Ascending aorta (tissue), 2 donors: ENCODE data around the gene HSP90AB1. TPM values are rescaled to one million over a fixed set of nuclear protein-coding genes. Genes with fewer than 3 reads are reported as not detected.
A peak's percentile ranks its signal among the peaks of the same experiment; 100 is the strongest.

Experiments
- DNase-seq, 2 donors: peaks; one replicate each; pipeline ENCODE4 v3.0.0-alpha.2; 2019; ENCODE audit warnings: low spot score in 2 of 2
- H3K27ac ChIP-seq, 2 donors: fragments of 200-600 bp; sonication (generic); one replicate each; pipeline ENCODE4 v1.5.1; 2016 to 2017; ENCODE audit warnings: mild to moderate bottlenecking in 1 of 2
- H3K27me3 ChIP-seq: fragments of 200-600 bp; sonication (generic); one replicate; pipeline ENCODE4 v1.5.1; 2017
- H3K36me3 ChIP-seq, 2 donors: fragments of 200-600 bp; sonication (generic); one replicate each; pipeline ENCODE4 v1.5.1; 2016
- H3K4me1 ChIP-seq, 2 donors: fragments of 200-600 bp; sonication (generic); one replicate each; pipeline ENCODE4 v1.5.1; 2016 to 2017; ENCODE audit warnings: mild to moderate bottlenecking in 1 of 2
- H3K4me3 ChIP-seq, 2 donors: fragments of 200-600 bp; sonication (generic); one replicate each; pipeline ENCODE4 v1.5.1; 2016 to 2017; ENCODE audit warnings: mild to moderate bottlenecking in 1 of 2
- H3K9me3 ChIP-seq, 2 donors: fragments of 200-600 bp; sonication (generic); one replicate each; pipeline ENCODE4 v1.5.1; 2016
- CTCF ChIP-seq, 3 experiments: fragments of 200-600 bp in 2 of 3; fragments of 450-650 bp in 1 of 3; sonication (generic) in 2 of 3; IDR thresholded peaks; one replicate each; pipeline ENCODE4 v1.5.1; 2016 to 2019; ENCODE audit warnings: antibody characterized with exemption in 3 of 3, mild to moderate bottlenecking in 1 of 3, moderate library complexity in 1 of 3
- intact Hi-C: fragments of 100-400 bp; cut with DNase I; formaldehyde crosslinking; loops from one replicate; pipeline ENCODE4 v1.15.1; 2023
- total RNA-seq: library from RNA; depleted of rRNA; stranded (reverse); fragments of >200 nt; gene quantifications from one replicate; pipeline ENCODE4 v1.1.0, GENCODE V29; 2016

The HSP90AB1 gene
- total RNA-seq, 1 donor from 2014 or later = 354 TPM

DNA sequence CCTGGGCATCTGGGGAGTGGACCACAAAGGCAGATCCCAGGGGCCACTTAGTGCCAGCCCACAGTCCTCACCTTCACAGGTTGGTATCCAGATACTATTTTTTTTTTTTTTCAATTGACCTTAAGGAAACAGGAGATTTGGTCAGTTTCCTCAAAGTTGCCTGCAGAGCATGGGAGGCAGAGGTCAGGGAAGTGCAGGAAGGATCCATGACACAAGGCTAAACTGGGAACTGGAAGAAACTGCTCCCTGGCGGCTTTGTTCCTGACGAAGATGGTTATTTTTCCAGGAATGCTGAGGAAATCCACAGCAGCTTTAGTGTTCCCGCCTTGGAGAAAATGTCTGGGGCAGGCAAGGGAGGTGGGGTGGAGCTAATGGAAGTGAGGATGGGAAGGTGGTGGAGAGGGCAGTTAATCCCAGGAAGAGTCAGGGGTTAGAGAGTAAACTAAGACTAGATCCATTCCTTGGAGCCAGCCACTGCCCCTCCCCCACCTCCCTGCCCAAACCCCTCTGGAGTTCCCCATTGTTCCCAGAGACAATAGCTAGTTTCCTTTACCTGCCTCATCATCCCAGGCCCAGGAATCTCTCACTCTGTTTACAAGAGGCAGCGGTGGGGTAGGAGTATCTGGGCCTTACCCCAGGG, 44.4 kb upstream of the HSP90AB1 start:
- H3K27ac ChIP-seq = peak overlapping the region in 1 of 2 donors; percentile 40
- no peak for DNase-seq
- H3K27me3 ChIP-seq = no peaks in the 10 kb centered on the region
- intact Hi-C loops = no loop called here
- no peaks in the 10 kb centered on the region for H3K36me3 ChIP-seq
- no peak overlapping the region for H3K4me3 ChIP-seq
- TF ChIP-seq CTCF (IDR thresholded peaks at IDR 0.05) = no peak
- no peaks in the 10 kb centered on the region for H3K9me3 ChIP-seq
- peaks cover 0 to 10% of the 10 kb centered on the region in 2 donors for H3K4me1 ChIP-seq

DNA sequence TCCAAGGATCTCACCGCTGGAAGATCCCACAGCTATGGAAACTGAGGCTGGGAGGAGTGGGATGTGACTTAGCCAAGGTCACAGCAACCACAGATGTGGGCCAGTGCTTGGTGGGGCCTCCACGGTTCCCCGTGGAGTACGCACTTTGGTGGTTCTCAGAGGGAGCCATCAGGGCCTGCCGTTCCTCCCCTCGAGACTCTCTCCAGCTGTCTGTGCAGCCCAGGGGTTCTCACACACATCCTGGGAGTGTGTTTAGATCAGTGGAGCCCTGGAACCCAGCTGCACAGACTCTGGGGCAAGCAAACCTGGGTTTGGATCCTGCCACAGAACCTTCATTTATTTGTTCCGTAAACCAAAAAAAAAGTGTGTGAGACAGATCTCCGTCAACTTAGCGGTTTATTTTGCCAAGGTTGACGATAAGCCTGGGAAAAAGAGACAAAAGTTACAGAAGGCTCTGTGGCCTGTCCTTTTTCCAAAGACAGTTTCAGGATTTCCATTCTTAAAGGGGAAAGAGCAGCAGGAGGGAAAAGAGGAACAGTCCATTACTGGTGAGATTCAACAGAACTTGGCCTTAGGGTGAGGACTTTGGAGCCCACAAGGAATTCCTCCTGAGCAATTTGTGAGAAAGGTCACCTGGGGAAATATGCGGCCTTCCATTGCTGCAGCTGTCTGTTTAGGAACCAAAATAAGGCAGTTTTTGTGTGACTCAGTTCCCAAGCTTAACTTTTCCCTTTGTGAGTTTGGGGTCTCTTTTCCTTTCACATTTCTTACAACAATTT, 43.7 kb upstream of the HSP90AB1 start:
- H3K27ac ChIP-seq = peak overlapping the region in 1 of 2 donors; percentile 40
- H3K36me3 ChIP-seq = no peaks in the 10 kb centered on the region
- TF ChIP-seq CTCF (IDR thresholded peaks at IDR 0.05) = no peak
- H3K9me3 ChIP-seq = no peaks in the 10 kb centered on the region
- H3K27me3 ChIP-seq = no peaks in the 10 kb centered on the region
- no peak for DNase-seq
- intact Hi-C loops = no loop called here
- no peak overlapping the region for H3K4me3 ChIP-seq
- H3K4me1 ChIP-seq = peaks cover 0 to 10% of the 10 kb centered on the region in 2 donors

DNA sequence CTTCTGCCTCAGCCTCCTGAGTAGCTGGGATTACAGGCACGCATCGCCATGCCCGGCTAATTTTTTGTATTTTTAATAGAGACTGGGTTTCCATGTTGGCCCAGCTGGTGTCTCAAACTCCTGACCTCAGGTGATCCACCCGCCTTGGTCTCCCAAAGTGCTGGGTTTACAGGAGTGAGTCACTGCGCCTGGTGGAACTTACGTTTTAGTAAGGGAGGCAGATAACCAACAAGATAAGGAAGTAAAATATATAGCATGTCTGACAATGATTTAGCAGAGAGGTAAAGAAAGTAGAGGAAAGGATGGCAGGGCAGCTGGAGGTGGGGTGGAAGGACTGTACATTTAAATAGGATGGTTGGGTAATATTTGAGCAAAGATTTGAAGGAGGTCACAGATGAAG, 42.9 kb upstream of the HSP90AB1 start:
- Histone ChIP-seq H3K4me1 (peaks cover 0 to 7% of the 10 kb centered on the region in 2 donors), H3K9me3 (no peaks in the 10 kb centered on the region), H3K27me3 (no peaks in the 10 kb centered on the region), H3K4me3 (no peak overlapping the region), H3K27ac (no peak overlapping the region), H3K36me3 (no peaks in the 10 kb centered on the region)
- TF ChIP-seq CTCF (IDR thresholded peaks at IDR 0.05) = no peak
- intact Hi-C loops = no loop called here
- no peak for DNase-seq

GRCh38 chr6:44207966-44208365, 38.9 kb upstream of the HSP90AB1 start:
- DNase-seq = no peak
- Histone ChIP-seq H3K27me3 (no peaks in the 10 kb centered on the region), H3K4me3 (no peak overlapping the region), H3K9me3 (no peaks in the 10 kb centered on the region), H3K27ac (no peak overlapping the region), H3K36me3 (no peaks in the 10 kb centered on the region), H3K4me1 (no peaks in the 10 kb centered on the region)
- TF ChIP-seq CTCF (IDR thresholded peaks at IDR 0.05) = no peak
- intact Hi-C loops = no loop called here

DNA sequence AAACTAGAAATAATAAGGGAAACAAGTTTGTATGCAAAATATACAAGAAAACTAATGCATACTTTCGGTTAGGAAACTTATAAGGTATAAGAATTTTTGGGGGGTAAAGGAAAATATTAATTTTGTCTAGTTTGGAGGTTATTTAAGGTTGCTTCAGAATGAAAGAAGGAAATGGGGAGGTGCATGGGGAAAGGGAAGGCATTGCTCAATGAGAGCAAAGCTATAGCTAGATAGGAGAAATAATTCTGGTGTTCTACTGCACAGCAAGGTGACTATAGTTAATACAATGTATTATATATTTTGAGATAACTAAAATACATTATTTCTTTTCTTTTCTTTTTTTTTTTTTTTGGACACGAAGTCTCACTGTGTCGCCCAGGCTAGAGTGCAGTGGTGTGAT, 35.6 kb upstream of the HSP90AB1 start:
- DNase-seq = no peak
- no peak overlapping the region for H3K4me3 ChIP-seq
- H3K27me3 ChIP-seq = no peaks in the 10 kb centered on the region
- H3K4me1 ChIP-seq = no peaks in the 10 kb centered on the region
- H3K36me3 ChIP-seq = no peaks in the 10 kb centered on the region
- TF ChIP-seq CTCF (IDR thresholded peaks at IDR 0.05) = no peak
- no peaks in the 10 kb centered on the region for H3K9me3 ChIP-seq
- H3K27ac ChIP-seq = no peak overlapping the region
- intact Hi-C loops = no loop called here
